Prostate gland (tissue), 2 donors: Measurements from ENCODE around the gene MAPKAP1.

Experiments
- POLR2A ChIP-seq: fragments of 450-650 bp; IDR thresholded peaks from one replicate; pipeline ENCODE4 v1.6.1; 2016; ENCODE audit warnings: antibody characterized with exemption, mild to moderate bottlenecking
- TF ChIP-seq, protein P1 (sequence below), 4 experiments: fragments of 200-600 bp in 2 of 4; fragments of 450-650 bp in 2 of 4; sonication (generic) in 2 of 4; IDR thresholded peaks; 1 replicate in 3 of 4; 2 replicates in 1 of 4; pipeline ENCODE4 v1.5.1; 2016 to 2019; ENCODE audit warnings: antibody characterized with exemption in 4 of 4, mild to moderate bottlenecking in 2 of 4, moderate library complexity in 2 of 4

GRCh38 chr9:125527471-125528002, 179.5 kb downstream of the MAPKAP1 start:
- TF ChIP-seq, protein P1, sequence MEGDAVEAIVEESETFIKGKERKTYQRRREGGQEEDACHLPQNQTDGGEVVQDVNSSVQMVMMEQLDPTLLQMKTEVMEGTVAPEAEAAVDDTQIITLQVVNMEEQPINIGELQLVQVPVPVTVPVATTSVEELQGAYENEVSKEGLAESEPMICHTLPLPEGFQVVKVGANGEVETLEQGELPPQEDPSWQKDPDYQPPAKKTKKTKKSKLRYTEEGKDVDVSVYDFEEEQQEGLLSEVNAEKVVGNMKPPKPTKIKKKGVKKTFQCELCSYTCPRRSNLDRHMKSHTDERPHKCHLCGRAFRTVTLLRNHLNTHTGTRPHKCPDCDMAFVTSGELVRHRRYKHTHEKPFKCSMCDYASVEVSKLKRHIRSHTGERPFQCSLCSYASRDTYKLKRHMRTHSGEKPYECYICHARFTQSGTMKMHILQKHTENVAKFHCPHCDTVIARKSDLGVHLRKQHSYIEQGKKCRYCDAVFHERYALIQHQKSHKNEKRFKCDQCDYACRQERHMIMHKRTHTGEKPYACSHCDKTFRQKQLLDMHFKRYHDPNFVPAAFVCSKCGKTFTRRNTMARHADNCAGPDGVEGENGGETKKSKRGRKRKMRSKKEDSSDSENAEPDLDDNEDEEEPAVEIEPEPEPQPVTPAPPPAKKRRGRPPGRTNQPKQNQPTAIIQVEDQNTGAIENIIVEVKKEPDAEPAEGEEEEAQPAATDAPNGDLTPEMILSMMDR (IDR thresholded peaks at IDR 0.05) = no peak
- TF ChIP-seq POLR2A = no peak
